ENCODE measurements around the gene CBLC.

Gene CBLC

GRCh38 chr19:44782729-44783128, 5.0 kb downstream of the CBLC start:
- H3K27ac ChIP-seq: no peak overlapping the region
- TF ChIP-seq ZFX (IDR thresholded peaks at IDR 0.05): no peak
- TF ChIP-seq, protein P1, sequence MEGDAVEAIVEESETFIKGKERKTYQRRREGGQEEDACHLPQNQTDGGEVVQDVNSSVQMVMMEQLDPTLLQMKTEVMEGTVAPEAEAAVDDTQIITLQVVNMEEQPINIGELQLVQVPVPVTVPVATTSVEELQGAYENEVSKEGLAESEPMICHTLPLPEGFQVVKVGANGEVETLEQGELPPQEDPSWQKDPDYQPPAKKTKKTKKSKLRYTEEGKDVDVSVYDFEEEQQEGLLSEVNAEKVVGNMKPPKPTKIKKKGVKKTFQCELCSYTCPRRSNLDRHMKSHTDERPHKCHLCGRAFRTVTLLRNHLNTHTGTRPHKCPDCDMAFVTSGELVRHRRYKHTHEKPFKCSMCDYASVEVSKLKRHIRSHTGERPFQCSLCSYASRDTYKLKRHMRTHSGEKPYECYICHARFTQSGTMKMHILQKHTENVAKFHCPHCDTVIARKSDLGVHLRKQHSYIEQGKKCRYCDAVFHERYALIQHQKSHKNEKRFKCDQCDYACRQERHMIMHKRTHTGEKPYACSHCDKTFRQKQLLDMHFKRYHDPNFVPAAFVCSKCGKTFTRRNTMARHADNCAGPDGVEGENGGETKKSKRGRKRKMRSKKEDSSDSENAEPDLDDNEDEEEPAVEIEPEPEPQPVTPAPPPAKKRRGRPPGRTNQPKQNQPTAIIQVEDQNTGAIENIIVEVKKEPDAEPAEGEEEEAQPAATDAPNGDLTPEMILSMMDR (conservative IDR thresholded peaks at IDR 0.05): no peak

- no peak for TF ChIP-seq ZFX (IDR thresholded peaks at IDR 0.05)
- TF ChIP-seq, protein P1 (conservative IDR thresholded peaks at IDR 0.05): no peak
- H3K27ac ChIP-seq: no peak overlapping the region
These were observed 5.9 kb downstream of the CBLC start for GRCh38 chr19:44783545-44783944.

DNA sequence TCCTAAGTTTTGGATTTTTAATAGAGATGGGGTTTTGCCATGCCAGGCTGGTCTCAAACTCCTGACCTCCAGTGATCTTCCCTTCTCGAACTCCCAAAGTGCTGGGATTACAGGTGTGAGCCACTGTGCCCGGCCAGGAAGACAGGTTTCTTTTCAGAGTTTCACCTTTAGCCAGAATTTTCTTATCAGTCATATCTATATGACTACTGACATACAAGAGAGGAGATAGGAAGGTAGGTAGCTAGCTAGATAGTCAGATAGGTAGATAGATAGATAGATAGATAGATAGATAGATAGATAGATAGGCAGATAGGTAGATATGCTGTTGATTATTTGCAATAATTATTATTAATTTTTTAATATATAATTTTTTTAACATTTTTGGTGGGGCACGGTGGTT, 7.6 kb downstream of the CBLC start:
- no peak for TF ChIP-seq ZFX (IDR thresholded peaks at IDR 0.05)
- TF ChIP-seq, protein P1 (conservative IDR thresholded peaks at IDR 0.05): no peak
- H3K27ac ChIP-seq: no peak overlapping the region

GRCh38 chr19:44785993-44786392, 8.3 kb downstream of the CBLC start:
- no peak overlapping the region for H3K27ac ChIP-seq
- no peak for TF ChIP-seq ZFX (IDR thresholded peaks at IDR 0.05)
- TF ChIP-seq, protein P1 (conservative IDR thresholded peaks at IDR 0.05): no peak

DNA sequence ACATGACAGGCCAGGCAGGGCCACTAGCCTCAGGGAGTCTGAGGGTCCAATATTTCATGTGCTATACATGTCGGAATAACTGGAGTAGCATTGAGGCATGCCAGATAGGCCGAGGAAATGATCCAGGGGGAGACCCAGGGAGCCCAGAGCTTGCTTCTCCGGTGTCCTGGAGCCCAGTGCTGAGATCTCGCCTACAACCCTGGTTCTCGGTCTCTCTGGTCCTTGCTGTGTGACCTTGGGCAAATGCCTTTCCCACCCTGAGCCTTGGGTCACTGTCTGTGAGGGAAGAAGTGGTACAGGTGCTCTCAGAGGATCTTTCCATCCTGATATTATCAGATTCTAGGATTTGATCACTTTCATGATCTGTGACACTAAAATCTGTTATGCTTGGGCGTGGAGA, 11.3 kb downstream of the CBLC start:
- TF ChIP-seq ZFX (IDR thresholded peaks at IDR 0.05): no peak

GRCh38 chr19:44789943-44790483, 12.3 kb downstream of the CBLC start:
- H3K27ac ChIP-seq: no peak overlapping the region
- TF ChIP-seq, protein P1 (conservative IDR thresholded peaks at IDR 0.05): no peak
- TF ChIP-seq ZFX (IDR thresholded peaks at IDR 0.05): no peak

More for the DNA sequence above, 11.3 kb downstream of the CBLC start:
- no peak overlapping the region for H3K27ac ChIP-seq

DNA sequence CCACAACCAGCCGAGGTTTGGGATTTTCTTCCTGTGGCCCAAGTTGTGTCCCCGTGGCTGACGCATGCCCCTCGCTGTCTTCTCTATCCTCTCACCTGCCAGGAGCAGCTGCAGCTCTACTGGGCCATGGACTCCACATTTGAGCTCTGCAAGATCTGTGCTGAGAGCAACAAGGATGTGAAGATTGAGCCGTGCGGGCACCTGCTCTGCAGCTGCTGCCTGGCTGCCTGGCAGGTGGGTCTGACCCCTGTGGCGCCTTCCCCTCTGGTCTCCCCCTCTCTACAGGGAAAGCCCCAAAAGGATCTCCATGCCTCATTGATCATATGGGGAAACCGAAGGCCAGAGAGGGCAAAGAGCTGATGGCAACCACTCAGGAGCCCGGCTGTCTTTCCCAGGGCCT, 14.6 kb downstream of the CBLC start:
- H3K27ac ChIP-seq: no peak overlapping the region
- no peak for TF ChIP-seq ZFX (IDR thresholded peaks at IDR 0.05)
- TF ChIP-seq, protein P1 (conservative IDR thresholded peaks at IDR 0.05): no peak

DNA sequence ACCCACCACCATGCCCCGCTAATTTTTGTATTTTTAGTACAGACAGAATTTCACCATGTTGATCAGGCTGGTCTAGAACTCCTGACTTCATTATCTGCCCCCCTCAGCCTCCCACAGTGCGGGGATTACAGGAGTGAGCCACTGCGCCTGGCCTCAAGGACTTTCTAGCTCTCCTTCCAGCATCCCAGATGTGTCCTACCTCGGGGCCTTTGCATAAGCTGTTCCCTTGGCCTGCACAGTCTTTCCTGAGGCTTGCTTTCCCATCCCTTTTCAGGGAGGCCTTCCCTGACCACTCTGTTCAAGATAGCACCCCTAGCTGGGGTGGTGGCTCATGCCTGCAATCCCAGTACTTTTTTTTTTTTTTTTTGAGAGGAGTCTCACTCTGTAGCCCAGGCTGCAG, 16.9 kb downstream of the CBLC start:
- H3K27ac ChIP-seq: no peak overlapping the region
- TF ChIP-seq, protein P1 (conservative IDR thresholded peaks at IDR 0.05): no peak
- TF ChIP-seq ZFX (IDR thresholded peaks at IDR 0.05): no peak
